ENCODE data around the gene ZNF248. TPM values are rescaled to one million over a fixed set of nuclear protein-coding genes. Genes with fewer than 3 reads are reported as not detected.

The ZNF248 gene
- total and polyA plus RNA-seq, 9 of the 15 experiments (the other 6 are each of a cell fraction or from before 2014, with no cell fraction given): 4.5 to 16.5 (median 10.2) TPM

- CTCF ChIA-PET (ENCODE audit: low intra/inter-chr PET ratio): no interaction called here
- in situ Hi-C loops (cut with MboI) (no loop called here), intact Hi-C loops (cut with micrococcal nuclease) (no loop called here)
- DNase-seq (ENCODE audit: extremely low read depth in 1 of 4, low spot score in 3 of 4) (peak in 1 of 4 experiments; percentile 20), ATAC-seq (peak; percentile 53), FAIRE-seq (no peak)
- no peaks in the 10 kb centered on the region for H4K20me1 ChIP-seq (replicated peaks; ENCODE audit: control insufficient read depth, insufficient read depth, low read length)
- no peaks in the 10 kb centered on the region for H3K27me3 ChIP-seq (ENCODE audit: control insufficient read depth in 2 of 2, insufficient read depth in 2 of 2, low read length in 2 of 2)
- H3K36me3 ChIP-seq (ENCODE audit: control insufficient read depth, insufficient read depth, low read length): no peaks in the 10 kb centered on the region
- no peak overlapping the region for H3K27ac ChIP-seq (ENCODE audit: extremely low read depth, low read depth, low read length)
- H3K4me3 ChIP-seq: no peak overlapping the region
- H3K4me1 ChIP-seq (replicated peaks in 1 of 2; ENCODE audit: control insufficient read depth in 2 of 2, insufficient read depth in 2 of 2, low read length in 2 of 2): peaks cover 0 to 5% of the 10 kb centered on the region in 2 experiments; a peak in 1 of 5 replicates
- WGBS (ENCODE audit: insufficient coverage, low coverage, missing lambda C conversion rate): 0% methylated on average over 2 of the region's 2 CpGs
- H2AFZ ChIP-seq (ENCODE audit: low read depth, low read length): no peak overlapping the region; the same call in 1 of the 2 replicates
- H3K9ac ChIP-seq (ENCODE audit: insufficient read depth in 1 of 2, low read depth in 2 of 2, low read length in 2 of 2): no peak overlapping the region
- no peak overlapping the region for H3K4me2 ChIP-seq (ENCODE audit: insufficient read depth, low read length)
- POLR2A ChIA-PET: no interaction called here
- no TSS peak for BruUV-seq (replicated peaks)
- no peaks in the 10 kb centered on the region for H3K9me1 ChIP-seq (ENCODE audit: control insufficient read depth, insufficient read depth, low read length)
- no peaks in the 10 kb centered on the region for H3K9me3 ChIP-seq (replicated peaks; ENCODE audit: control insufficient read depth, insufficient read depth, low read depth, low read length)
- no peaks in the 10 kb centered on the region for H3K79me2 ChIP-seq (ENCODE audit: control insufficient read depth, insufficient read depth, low read length)
- TF ChIP-seq, protein P1, sequence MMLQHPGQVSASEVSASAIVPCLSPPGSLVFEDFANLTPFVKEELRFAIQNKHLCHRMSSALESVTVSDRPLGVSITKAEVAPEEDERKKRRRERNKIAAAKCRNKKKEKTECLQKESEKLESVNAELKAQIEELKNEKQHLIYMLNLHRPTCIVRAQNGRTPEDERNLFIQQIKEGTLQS (IDR thresholded peaks at IDR 0.05): peak; percentile 72
- TF ChIP-seq, protein P1 (CRISPR knock-in tag; conservative IDR thresholded peaks at IDR 0.05): no peak
- TF ChIP-seq FOSL1 (tag; conservative IDR thresholded peaks at IDR 0.05) (peak; percentile 90), DPF2 (IDR thresholded peaks at IDR 0.05) (peak; percentile 44; the same call in 1 of the 2 replicates), TRIM24 (IDR thresholded peaks at IDR 0.05) (peak in 1 of 2 experiments; percentile 24; a peak in 1 of 4 replicates), ZFP30 (CRISPR knock-in tag; IDR thresholded peaks at IDR 0.05; ENCODE audit: borderline replicate concordance) (no peak), PRDM10 (IDR thresholded peaks at IDR 0.05; ENCODE audit: partially characterized antibody) (no peak), ARID1B (IDR thresholded peaks at IDR 0.05) (peak; percentile 69), L3MBTL2 (IDR thresholded peaks at IDR 0.05) (0 out of 2 replicates have a peak, but pooled peaks have one; percentile 32), SMARCA4 (IDR thresholded peaks at IDR 0.05) (peak; percentile 58; the same call in 1 of the 2 replicates), NEUROD1 (IDR thresholded peaks at IDR 0.05; ENCODE audit: borderline replicate concordance, low read depth, low read length, partially characterized antibody) (no peak), KAT8 (IDR thresholded peaks at IDR 0.05; ENCODE audit: low read depth) (no peak), JUN (IDR thresholded peaks at IDR 0.05; ENCODE audit: borderline replicate concordance, low read depth, low read length) (peak; percentile 74; the same call in 1 of the 2 replicates), JUN (CRISPR knock-in tag; IDR thresholded peaks at IDR 0.05; ENCODE audit: borderline replicate concordance) (no peak), ZNF766 (CRISPR knock-in tag; conservative IDR thresholded peaks at IDR 0.05) (no peak), JUND (IDR thresholded peaks at IDR 0.05; ENCODE audit: borderline replicate concordance, low read depth, low read length) (peak; percentile 77), JUND (tag; IDR thresholded peaks at IDR 0.05; ENCODE audit: borderline replicate concordance, low read depth, low read length) (peak; percentile 67; the same call in 1 of the 3 replicates), RBM39 (optimal IDR thresholded peaks at IDR 0.05; ENCODE audit: low read depth, low read length) (no peak), SMARCE1 (IDR thresholded peaks at IDR 0.05) (peak; percentile 33; the same call in 1 of the 2 replicates), EHMT2 (IDR thresholded peaks at IDR 0.05) (peak; percentile 65; the same call in 1 of the 2 replicates)
- TF ChIP-seq, protein P2, sequence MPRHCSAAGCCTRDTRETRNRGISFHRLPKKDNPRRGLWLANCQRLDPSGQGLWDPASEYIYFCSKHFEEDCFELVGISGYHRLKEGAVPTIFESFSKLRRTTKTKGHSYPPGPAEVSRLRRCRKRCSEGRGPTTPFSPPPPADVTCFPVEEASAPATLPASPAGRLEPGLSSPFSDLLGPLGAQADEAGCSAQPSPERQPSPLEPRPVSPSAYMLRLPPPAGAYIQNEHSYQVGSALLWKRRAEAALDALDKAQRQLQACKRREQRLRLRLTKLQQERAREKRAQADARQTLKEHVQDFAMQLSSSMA (CRISPR knock-in tag; IDR thresholded peaks at IDR 0.05): no peak
Measured at GRCh38 chr10:37734971-37735370, 122.4 kb downstream of the ZNF248 start.
